GM12875 (cell line): ENCODE measurements around the gene CEBPZ.

Experiments used
- H3K4me3 ChIP-seq: one replicate; pipeline ENCODE4 v1.5.1; 2011; ENCODE audit warnings: low read depth, low read length, control low read depth
- CTCF ChIP-seq: IDR thresholded peaks from 2 replicates; pipeline ENCODE4 v1.5.1; 2011; ENCODE audit warnings: low read depth, mild to moderate bottlenecking, control low read depth, inconsistent platforms, low read length, moderate library complexity, borderline replicate concordance; ENCODE audit not compliant: insufficient read depth

The CEBPZ gene

GRCh38 chr2:37267685-37268084 lies 36.3 kb upstream of the CEBPZ start:
- no peak overlapping the region for H3K4me3 ChIP-seq
- no peak for TF ChIP-seq CTCF

- H3K4me3 ChIP-seq = no peak overlapping the region
- TF ChIP-seq CTCF = no peak
Observed at GRCh38 chr2:37263839-37264238, 32.4 kb upstream of the CEBPZ start.

GRCh38 chr2:37262522-37262921 lies 31.1 kb upstream of the CEBPZ start:
- H3K4me3 ChIP-seq = no peak overlapping the region
- no peak for TF ChIP-seq CTCF

- H3K4me3 ChIP-seq = no peak overlapping the region
- TF ChIP-seq CTCF = no peak
Observed at GRCh38 chr2:37250869-37251740, 19.7 kb upstream of the CEBPZ start.

GRCh38 chr2:37246205-37246604 lies 14.8 kb upstream of the CEBPZ start:
- TF ChIP-seq CTCF = no peak
- no peak overlapping the region for H3K4me3 ChIP-seq

GRCh38 chr2:37244755-37245154 lies 13.4 kb upstream of the CEBPZ start:
- no peak for TF ChIP-seq CTCF
- H3K4me3 ChIP-seq = no peak overlapping the region

- no peak overlapping the region for H3K4me3 ChIP-seq
- TF ChIP-seq CTCF = no peak
Observed at GRCh38 chr2:37244017-37244416, 12.6 kb upstream of the CEBPZ start.
